C1 segment of cervical spinal cord (tissue), 14 donors: ENCODE results near the gene SSRP1.

Source experiments
- DNase-seq, 14 donors: peaks; one replicate each; lab custom pipeline; 2025; lab: John Stamatoyannopoulos, UW

The SSRP1 gene

DNA sequence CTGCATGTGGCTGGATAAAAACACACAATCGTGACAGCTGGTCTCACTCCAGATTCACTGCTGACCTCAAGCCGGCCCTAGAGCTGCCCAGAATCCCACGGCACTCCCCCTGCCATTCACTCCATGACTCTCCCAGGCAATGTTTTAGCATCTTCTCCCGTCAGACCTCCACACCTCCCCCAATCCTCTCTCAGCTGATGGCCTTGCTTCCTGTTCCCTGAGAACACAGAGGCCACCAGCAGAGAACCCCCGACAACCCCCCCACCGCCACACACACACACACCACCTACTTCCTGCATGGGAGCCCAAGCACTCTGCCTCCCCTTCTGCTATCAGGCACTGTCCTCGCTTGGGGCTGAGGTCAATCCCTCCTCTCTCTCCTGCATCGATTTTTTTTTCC, 20.2 kb downstream of the SSRP1 start:
- no peak for DNase-seq

DNA sequence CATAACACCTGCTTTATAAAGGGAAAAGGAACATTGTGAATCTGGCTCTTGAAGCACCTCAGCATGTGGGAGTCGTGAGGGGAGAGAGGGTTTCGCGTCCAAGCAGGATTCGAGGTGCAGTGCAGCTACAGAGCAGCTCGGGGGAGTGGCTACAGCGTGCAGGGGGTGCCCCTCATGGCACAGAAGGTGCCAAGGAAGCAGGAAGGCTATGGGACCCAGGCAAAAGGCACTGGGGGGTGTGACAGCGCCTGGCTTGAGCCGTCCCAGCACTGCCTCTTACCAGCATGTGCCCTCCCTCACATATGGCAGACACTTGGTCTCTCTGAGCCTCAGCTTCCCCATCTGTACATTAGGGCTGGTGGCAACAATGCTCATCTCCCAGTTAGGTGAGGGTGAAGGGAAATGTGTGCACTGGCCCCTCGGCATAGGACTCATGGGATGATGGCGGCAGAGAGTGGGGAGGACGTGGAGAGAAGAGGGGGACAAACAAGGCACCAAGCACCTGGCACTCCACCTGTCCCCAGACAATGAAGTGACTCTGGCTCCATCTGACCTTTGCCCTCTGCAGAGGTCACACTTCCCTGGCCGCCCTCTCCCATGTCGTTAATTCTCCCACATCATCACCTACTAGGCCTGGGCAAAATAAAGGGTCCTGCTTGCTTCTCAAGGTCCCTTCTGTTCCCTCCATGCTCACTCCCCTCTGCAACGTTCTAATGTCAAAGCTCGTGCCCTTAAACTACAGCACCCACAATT, 21.3 kb downstream of the SSRP1 start:
- no peak for DNase-seq

- DNase-seq, result no peak
Measured at GRCh38 chr11:57313788-57314135, 21.9 kb downstream of the SSRP1 start.

DNA sequence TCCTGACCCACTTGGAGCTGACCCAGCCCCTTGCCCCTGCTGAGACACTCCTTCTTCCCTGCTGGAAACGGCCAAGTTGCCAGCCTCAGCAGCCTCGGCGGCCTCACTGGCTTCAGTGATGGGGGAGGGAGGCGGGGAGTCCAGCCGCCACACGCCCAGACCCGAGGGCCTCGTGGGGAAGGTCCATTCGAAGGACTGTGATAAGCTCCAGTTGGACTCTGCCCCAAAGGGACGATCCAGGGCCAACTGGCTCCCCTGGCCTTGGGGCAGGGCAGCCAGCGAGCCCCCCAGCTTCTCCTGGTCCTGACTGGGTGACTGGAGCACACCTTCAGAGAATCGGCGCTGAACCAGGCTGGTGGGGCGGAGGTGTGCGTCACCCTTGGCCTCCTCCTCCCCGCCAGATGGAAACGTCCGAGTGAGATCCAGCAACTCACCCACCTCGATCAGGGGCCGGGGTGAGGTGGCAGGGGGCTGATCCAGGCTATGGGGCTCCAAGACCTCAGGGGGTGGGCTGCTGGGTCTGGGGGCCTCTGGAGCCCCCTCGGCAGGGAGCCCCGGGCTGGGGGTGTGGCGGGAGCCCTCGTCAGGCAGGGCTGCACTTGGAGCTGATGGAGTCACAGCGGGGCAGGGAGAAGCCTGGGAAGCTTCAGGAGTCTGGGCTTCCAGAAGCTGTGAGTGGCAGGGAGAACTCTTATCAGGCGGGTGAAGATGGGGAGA, 22.5 kb downstream of the SSRP1 start:
- no peak for DNase-seq

GRCh38 chr11:57312511-57313021, 23.1 kb downstream of the SSRP1 start:
- no peak for DNase-seq

- peak in 11 of 14 donors; percentile 19 to 88 (median 74) for DNase-seq
Measured at GRCh38 chr11:57311109-57311936, 24.4 kb downstream of the SSRP1 start.

DNA sequence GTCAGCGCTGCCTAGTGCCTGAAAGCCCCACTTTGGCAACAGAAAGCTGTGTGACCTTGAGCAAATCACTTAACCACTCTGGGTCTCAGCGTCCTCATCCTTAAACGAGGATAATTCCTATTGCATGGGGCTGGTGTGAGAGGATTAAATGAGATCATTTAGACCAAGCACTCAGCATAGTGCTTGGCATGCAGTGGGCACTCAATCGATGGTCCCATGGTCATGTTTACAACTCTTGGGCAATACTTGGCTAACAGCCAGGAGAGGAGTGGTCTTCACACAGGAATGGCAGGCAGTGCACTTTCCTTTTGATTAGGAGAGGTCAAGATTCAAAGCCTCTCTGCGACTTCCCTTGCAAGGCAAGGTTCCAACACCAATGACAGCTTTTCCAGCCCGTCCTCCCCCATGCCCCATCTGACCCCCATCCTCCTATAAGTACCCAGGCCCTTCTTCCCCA, 25.0 kb downstream of the SSRP1 start:
- no peak for DNase-seq

DNA sequence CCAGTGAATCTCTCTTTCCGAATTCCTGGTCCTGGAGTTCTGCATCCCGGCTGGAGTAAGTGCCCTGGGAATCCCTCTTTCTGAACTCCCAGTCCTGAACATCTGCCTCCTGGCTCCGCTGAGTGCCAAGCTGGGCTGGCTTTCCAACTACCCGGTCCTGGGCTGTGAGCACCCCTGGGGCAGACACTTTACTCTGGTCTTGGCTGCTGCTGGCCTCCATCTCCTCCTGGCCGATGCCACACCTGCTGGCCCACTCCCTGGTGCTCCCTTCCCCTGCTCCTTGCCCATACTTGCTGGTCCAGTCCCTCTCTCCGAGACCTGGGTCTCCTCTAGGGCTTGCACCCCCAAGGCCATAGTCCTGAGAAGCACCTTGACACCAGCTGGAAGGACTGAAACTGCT, 25.6 kb downstream of the SSRP1 start:
- DNase-seq, result no peak

- no peak for DNase-seq
Measured at GRCh38 chr11:57309106-57310059, 26.3 kb downstream of the SSRP1 start.

DNA sequence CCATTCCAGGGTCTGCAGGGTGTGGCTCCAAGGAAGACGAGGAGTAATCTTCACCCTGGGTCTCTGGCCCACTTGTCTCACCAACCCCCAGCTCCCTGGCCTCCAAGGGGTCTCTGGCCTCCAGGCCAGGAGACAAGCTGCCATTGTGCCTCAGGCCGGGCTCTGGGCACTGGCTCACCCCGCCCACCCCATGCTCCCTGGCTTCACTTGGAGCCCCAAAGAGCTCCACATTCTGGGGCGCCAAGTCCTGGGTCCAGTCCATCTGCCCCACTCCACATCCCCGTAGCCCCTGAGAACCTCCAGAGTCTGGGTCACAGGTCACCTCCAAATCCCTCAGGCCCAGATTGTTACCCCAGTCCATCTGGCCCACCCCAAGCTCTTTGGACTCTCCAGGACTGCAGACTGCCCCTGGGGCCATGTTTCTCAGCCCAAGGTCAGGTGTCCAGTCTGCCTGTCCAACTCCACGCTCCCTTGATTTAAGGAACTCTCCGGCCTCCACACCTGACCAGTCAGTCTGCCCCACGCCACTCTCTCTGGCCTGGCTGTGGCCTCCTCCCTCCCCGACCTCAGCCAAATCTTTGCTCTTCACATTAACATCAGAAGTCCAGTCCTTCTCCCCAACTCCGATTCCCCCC, 27.1 kb downstream of the SSRP1 start:
- no peak for DNase-seq

DNA sequence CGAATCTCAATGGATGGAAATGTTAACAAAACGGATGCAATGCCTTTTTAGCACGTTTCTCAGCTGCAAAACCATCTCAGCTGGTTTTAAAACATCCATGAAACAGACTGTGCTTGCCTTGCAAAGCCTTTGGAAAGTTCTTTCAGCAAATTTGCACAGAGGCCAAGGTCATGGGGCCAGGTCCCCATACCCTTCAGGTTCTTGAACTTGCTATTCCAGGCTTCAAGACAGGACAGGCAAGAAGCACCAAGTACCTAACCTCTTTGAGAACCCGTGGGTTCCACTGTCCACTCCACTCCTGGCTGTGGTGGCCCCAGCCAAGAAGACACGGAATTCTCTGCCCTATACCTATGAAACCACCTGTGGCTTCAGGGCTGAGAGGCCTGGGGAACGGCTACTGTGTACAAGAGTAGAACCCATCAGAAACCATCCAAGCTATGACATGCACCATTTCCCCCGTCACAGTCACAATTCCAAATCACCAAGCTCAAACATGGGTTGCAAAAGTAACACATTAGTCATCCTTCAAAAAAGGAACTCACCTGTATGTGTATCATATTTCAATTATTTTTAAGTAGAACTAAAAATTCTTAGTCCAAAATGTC, 27.9 kb downstream of the SSRP1 start:
- no peak for DNase-seq

DNA sequence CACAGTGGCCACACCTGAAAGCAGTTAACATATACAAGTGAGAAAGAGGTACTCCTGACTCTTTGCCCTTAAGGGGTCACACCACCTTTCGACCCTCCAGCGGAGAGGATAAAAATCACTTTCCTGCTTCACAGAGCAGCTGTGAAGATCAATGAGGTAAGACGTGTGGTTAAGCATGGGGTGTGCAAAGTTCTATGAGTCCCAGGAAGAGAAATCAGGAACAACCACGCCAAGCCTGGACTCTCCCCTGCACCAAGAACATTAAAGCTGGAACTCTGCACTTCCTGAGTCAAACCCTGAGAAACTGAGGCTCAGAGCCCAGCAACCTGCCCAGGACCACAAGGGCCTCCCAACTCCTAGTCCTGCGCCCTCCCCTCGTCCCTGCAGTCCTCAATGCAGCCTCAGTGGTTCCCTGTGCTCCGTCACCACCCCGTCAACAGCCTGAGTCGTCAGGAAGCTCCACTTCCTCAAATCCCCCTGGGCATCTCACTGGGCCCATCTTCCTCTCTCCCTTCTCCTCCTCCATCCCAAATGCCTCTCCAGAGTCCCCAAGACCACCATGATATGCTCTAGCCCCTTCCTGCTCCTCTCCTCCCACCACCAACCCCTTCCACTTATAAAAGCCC, 28.6 kb downstream of the SSRP1 start:
- no peak for DNase-seq

- no peak for DNase-seq
Measured at GRCh38 chr11:57306161-57306876, 29.4 kb downstream of the SSRP1 start.

- DNase-seq, result no peak
Measured at GRCh38 chr11:57305523-57305922, 30.2 kb downstream of the SSRP1 start.

GRCh38 chr11:57303990-57304579, 31.6 kb downstream of the SSRP1 start:
- DNase-seq, result no peak

- no peak for DNase-seq
Measured at GRCh38 chr11:57303280-57303989, 32.3 kb downstream of the SSRP1 start.

DNA sequence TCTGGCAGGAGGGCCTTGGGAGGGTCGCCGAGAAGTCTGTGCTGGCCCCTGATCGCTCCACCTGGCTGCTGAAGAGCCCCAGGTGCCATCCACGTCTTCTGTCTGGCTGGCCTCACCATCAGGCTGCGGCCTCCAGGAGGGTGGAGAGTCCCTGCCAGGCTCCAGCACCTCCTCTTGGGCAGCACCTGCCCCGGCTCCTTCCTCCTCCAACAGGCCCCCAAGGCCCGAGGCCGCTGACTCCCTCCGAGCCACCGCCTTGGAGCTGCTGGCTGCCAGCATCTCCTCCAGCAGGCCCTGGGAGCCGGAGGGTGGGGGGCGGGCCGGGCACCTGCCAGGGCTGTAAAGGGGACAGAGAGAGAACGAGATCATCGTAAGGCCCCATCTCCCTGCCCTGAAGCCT, 33.2 kb downstream of the SSRP1 start:
- DNase-seq, result no peak
